Measurements from ENCODE around the gene GNG7. TPM values are rescaled to one million over a fixed set of nuclear protein-coding genes. Genes with fewer than 3 reads are reported as not detected.

The GNG7 gene
- polyA plus RNA-seq, 3 donors: 1.1 to 1.6 (median 1.3) TPM

DNA sequence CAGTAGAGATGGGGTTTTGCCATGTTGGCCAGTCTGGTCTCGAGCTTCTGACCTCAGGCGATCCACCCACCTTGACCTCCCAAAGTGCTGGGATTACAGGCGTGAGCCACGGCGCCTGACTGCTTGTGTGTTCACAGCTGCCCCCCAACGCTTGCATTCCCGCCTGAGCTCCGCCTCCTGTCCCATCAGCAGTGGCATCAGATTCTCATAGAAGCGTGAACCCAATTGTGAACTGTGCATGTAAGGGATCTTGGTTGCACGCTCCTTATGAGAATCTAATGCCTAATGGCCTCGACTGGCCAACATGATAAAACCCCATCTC, 150.7 kb downstream of the GNG7 start:
- peaks cover 49% of the 10 kb centered on the region for H3K4me1 Mint-ChIP-seq
- Histone ChIP-seq H3K79me2 (ENCODE audit: insufficient read depth, low read length) (no peaks in the 10 kb centered on the region), H3K36me3 (replicated peaks in 1 of 2; ENCODE audit: control insufficient read depth in 1 of 2, insufficient read depth in 2 of 2, low read length in 2 of 2) (no peaks in the 10 kb centered on the region), H3K9ac (ENCODE audit: insufficient read depth, low read length, poor library complexity, severe bottlenecking) (no peak overlapping the region), H3K4me3 (replicated peaks in 1 of 3; ENCODE audit: low read depth in 2 of 3, low read length in 3 of 3) (no peak overlapping the region), H3K9me3 (replicated peaks in 1 of 2; ENCODE audit: control insufficient read depth in 1 of 2, insufficient read depth in 1 of 2, low read length in 2 of 2) (no peaks in the 10 kb centered on the region), H3K4me2 (replicated peaks; ENCODE audit: extremely low read depth, low read length, poor library complexity, severe bottlenecking) (no peak overlapping the region), H3K27ac (ENCODE audit: low read depth in 1 of 2, low read length in 2 of 2) (no peak overlapping the region), H3K27me3 (ENCODE audit: control insufficient read depth in 2 of 2, insufficient read depth in 2 of 2, low read length in 2 of 2) (no peaks in the 10 kb centered on the region), H4K20me1 (ENCODE audit: insufficient read depth, low read length) (no peaks in the 10 kb centered on the region), H2AFZ (ENCODE audit: insufficient read depth, low read depth, low read length, poor library complexity, severe bottlenecking) (no peak overlapping the region), H3K4me1 (ENCODE audit: control insufficient read depth in 1 of 2, insufficient read depth in 2 of 2, low read length in 2 of 2) (peaks cover 40 to 44% of the 10 kb centered on the region in 2 donors)
- intact Hi-C loops (cut with micrococcal nuclease): no loop called here
- peaks cover 0 to 6% (median 0%) of the 10 kb centered on the region in 3 donors for H3K27me3 Mint-ChIP-seq (ENCODE audit: low read depth in 3 of 3)
- DNase-seq: no peak
- no peak overlapping the region for H3K4me3 Mint-ChIP-seq
- peak overlapping the region in 6 of 7 donors; percentile 16 to 93 (median 78) for H3K27ac Mint-ChIP-seq
- 100% methylated on average over 5 of the region's 11 CpGs for WGBS (ENCODE audit: insufficient coverage)
- H3K36me3 Mint-ChIP-seq: no peaks in the 10 kb centered on the region
- peaks cover 0 to 4% (median 0%) of the 10 kb centered on the region in 7 donors for H3K9me3 Mint-ChIP-seq
- TF ChIP-seq, protein P1, sequence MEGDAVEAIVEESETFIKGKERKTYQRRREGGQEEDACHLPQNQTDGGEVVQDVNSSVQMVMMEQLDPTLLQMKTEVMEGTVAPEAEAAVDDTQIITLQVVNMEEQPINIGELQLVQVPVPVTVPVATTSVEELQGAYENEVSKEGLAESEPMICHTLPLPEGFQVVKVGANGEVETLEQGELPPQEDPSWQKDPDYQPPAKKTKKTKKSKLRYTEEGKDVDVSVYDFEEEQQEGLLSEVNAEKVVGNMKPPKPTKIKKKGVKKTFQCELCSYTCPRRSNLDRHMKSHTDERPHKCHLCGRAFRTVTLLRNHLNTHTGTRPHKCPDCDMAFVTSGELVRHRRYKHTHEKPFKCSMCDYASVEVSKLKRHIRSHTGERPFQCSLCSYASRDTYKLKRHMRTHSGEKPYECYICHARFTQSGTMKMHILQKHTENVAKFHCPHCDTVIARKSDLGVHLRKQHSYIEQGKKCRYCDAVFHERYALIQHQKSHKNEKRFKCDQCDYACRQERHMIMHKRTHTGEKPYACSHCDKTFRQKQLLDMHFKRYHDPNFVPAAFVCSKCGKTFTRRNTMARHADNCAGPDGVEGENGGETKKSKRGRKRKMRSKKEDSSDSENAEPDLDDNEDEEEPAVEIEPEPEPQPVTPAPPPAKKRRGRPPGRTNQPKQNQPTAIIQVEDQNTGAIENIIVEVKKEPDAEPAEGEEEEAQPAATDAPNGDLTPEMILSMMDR (IDR thresholded peaks at IDR 0.05): no peak

DNA sequence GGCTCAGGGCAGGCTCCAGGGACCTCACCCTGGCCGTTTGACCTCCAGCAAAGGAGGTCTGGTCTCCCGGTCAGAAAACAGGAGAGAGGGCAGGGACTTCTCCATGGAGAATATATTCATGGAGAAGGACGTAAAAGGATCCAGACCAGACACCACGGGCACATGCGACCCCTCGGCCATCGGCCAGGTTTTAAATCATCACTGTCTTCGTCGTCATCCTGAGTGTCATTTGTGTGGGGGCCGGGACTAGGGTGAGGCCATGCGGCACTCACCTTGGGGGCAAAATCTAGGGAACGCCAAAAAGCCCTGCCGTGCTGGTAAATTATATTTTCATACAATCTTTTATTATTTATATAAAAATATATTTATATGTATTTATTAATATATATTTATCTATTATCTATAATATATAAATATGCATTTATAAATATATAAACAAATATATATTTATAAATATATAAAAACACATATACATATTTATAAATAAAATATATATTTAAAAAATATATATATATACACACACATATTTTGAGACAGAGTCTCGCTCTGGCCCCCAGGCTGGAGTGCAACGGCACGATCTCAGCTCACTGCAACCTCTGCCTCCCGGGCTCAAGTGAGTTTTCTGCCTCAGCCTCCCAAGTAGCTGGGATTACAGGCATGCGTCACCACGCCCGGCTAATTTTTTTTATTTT, 151.2 kb downstream of the GNG7 start:
- Histone ChIP-seq H2AFZ (ENCODE audit: insufficient read depth, low read depth, low read length, poor library complexity, severe bottlenecking) (no peak overlapping the region), H3K36me3 (replicated peaks in 1 of 2; ENCODE audit: control insufficient read depth in 1 of 2, insufficient read depth in 2 of 2, low read length in 2 of 2) (no peaks in the 10 kb centered on the region), H4K20me1 (ENCODE audit: insufficient read depth, low read length) (no peaks in the 10 kb centered on the region), H3K27ac (ENCODE audit: low read depth in 1 of 2, low read length in 2 of 2) (no peak overlapping the region), H3K9me3 (replicated peaks in 1 of 2; ENCODE audit: control insufficient read depth in 1 of 2, insufficient read depth in 1 of 2, low read length in 2 of 2) (no peaks in the 10 kb centered on the region), H3K4me3 (replicated peaks in 1 of 3; ENCODE audit: low read depth in 2 of 3, low read length in 3 of 3) (no peak overlapping the region), H3K27me3 (ENCODE audit: control insufficient read depth in 2 of 2, insufficient read depth in 2 of 2, low read length in 2 of 2) (no peaks in the 10 kb centered on the region), H3K79me2 (ENCODE audit: insufficient read depth, low read length) (no peaks in the 10 kb centered on the region), H3K4me1 (ENCODE audit: control insufficient read depth in 1 of 2, insufficient read depth in 2 of 2, low read length in 2 of 2) (peaks cover 43 to 45% of the 10 kb centered on the region in 2 donors), H3K9ac (ENCODE audit: insufficient read depth, low read length, poor library complexity, severe bottlenecking) (no peak overlapping the region), H3K4me2 (replicated peaks; ENCODE audit: extremely low read depth, low read length, poor library complexity, severe bottlenecking) (no peak overlapping the region)
- TF ChIP-seq, protein P1 (IDR thresholded peaks at IDR 0.05): no peak
- Mint-ChIP-seq H3K4me1 (peaks cover 48% of the 10 kb centered on the region), H3K36me3 (no peaks in the 10 kb centered on the region), H3K9me3 (peaks cover 0 to 4% (median 0%) of the 10 kb centered on the region in 7 donors), H3K4me3 (no peak overlapping the region), H3K27ac (peak overlapping the region in 5 of 7 donors; percentile 72 to 97 (median 92)), H3K27me3 (ENCODE audit: low read depth in 3 of 3) (peaks cover 0 to 4% (median 0%) of the 10 kb centered on the region in 3 donors)
- DNase-seq: no peak
- 97% methylated on average over 9 of the region's 20 CpGs for WGBS (ENCODE audit: insufficient coverage)
- intact Hi-C loops (cut with micrococcal nuclease): no loop called here
